Tibial nerve (tissue), 4 donors: ENCODE measurements around the gene ZBTB21.

Experiments used
- CTCF ChIP-seq, 5 experiments: fragments of 200-600 bp in 3 of 5; fragments of 450-650 bp in 2 of 5; sonication (generic) in 3 of 5; IDR thresholded peaks; one replicate each; pipeline ENCODE4 v1.5.1; 2016 to 2019; ENCODE audit warnings: antibody characterized with exemption in 5 of 5, mild to moderate bottlenecking in 3 of 5, moderate library complexity in 2 of 5
- EP300 ChIP-seq, 2 donors: sonication (generic); formaldehyde crosslinking; IDR thresholded peaks; one replicate each; pipeline ENCODE4 v1.6.1; 2017; ENCODE audit warnings: antibody characterized with exemption in 2 of 2, mild to moderate bottlenecking in 1 of 2
- POLR2A ChIP-seq, 2 donors: fragments of 450-650 bp; IDR thresholded peaks; one replicate each; pipeline ENCODE4 v1.6.1; 2017; ENCODE audit warnings: antibody characterized with exemption in 2 of 2, mild to moderate bottlenecking in 2 of 2, moderate library complexity in 2 of 2

- TF ChIP-seq POLR2A (IDR thresholded peaks at IDR 0.05), result no peak
- TF ChIP-seq CTCF (IDR thresholded peaks at IDR 0.05), result no peak
- no peak for TF ChIP-seq EP300 (IDR thresholded peaks at IDR 0.05)
Measured at GRCh38 chr21:42016364-42016985, 6.3 kb upstream of the ZBTB21 start.
